Activated T-helper 1 cell treated with anti-CD3 and anti-CD28 coated beads, Interleukin-12 subunit alpha, Interleukin-12 subunit beta, Interleukin-2, Interleukin-4 antibody, amounts not matched to agents 30 ng/mL and 10 ng/mL and 1 ng/mL, durations not matched to agents 14 hours and 24 hours and 36 hours (primary cell): ENCODE results near the gene ELOVL5. TPM values are rescaled to one million over a fixed set of nuclear protein-coding genes. Genes with fewer than 3 reads are reported as not detected.
"Not testable (repeated sequence)": the region's sequence is repeated elsewhere in the genome, so short reads cannot be mapped to it uniquely, and the experiment has no call there.

ENCODE experiments used
- DNase-seq: peaks from one replicate; pipeline ENCODE4 v3.0.0; 2021; ENCODE audit warnings: low spot score
- H3K27ac Mint-ChIP-seq: one replicate; pipeline ENCODE4 v1.8.0; 2021; ENCODE audit warnings: mild to moderate bottlenecking, mixed read lengths
- H3K27me3 Mint-ChIP-seq: one replicate; pipeline ENCODE4 v1.8.0; 2022; ENCODE audit warnings: mild to moderate bottlenecking, moderate library complexity, mixed read lengths; ENCODE audit not compliant: insufficient read depth
- H3K36me3 Mint-ChIP-seq: one replicate; pipeline ENCODE4 v1.8.0; 2021; ENCODE audit warnings: low read depth, mixed read lengths
- H3K4me1 Mint-ChIP-seq: one replicate; pipeline ENCODE4 v1.8.0; 2021; ENCODE audit warnings: low read depth, mixed read lengths
- H3K4me3 Mint-ChIP-seq: one replicate; pipeline ENCODE4 v1.8.0; 2021; ENCODE audit warnings: mild to moderate bottlenecking, moderate library complexity, mixed read lengths
- H3K9me3 Mint-ChIP-seq: one replicate; pipeline ENCODE4 v1.8.0; 2021; ENCODE audit warnings: mixed read lengths
- intact Hi-C: fragments of 100-400 bp; cut with micrococcal nuclease; formaldehyde crosslinking; loops from one replicate; pipeline ENCODE4 v1.15.1; 2024
- total RNA-seq: library from RNA; stranded (reverse); gene quantifications from 2 replicates; pipeline ENCODE4 v1.2.3, GENCODE V29; 2022

Gene ELOVL5
- total RNA-seq, result 121 and 131 TPM in 2 replicates

DNA sequence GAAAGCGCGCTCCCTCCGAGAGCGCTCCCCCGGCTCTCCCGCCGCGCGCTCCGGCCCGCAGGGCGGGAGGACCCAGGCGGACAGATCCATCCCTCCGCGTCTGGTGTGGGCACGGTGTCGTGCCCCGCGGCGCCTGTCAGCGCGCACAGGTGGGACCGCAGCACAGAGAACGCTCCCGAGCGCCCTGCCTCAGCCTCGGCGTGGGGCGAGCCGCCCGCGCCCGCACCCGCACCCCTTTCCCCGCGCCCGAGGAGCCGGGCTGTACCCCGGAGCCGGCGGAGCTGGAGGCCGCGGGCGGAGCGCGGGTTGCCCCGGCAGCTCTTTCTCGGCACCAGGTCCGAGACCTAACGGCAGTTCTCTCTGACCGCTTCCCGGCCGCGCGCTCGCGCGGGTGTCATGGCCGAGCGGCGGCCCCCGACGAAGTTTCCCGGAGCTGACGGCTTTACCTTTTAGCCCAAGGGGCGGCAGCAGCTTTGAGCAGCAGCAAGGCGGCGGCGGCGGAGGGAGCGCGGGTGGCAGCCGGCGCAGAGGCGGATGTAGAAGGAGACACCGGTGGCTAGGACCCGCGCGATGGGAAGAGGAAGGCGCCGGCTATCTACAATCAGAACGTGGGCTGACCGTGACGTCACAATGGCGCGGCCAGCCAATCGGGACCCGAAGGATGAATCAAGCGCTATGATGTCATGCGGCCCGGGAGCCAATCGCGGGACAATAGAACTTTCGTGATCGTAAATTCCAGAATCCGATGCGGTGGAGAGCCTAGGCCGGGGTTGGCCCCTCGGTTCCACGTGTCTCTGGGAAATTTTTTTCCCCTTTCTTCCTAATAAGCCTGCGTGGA lies at the start of gene ELOVL5:
TSS of gene ELOVL5 (minus strand) at position 580 of the 838 bp plus-strand sequence. CDS start 53,251 bp downstream, outside the sequence.
- Mint-ChIP-seq H3K9me3 (no peaks in the 10 kb centered on the region), H3K27me3 (peaks cover 8% of the 10 kb centered on the region), H3K4me3 (peak within 1 kb of the TSS; percentile 96), H3K27ac (peak within 1 kb of the TSS; percentile 93), H3K36me3 (peaks cover 24% of the 10 kb centered on the region), H3K4me1 (peaks cover 48% of the 10 kb centered on the region)
- peak; percentile 94 for DNase-seq
- intact Hi-C loops, result loop anchor here (1.0 to 5.0 kb wide), 10 partner anchors 11 to 199 kb away; partner anchors contain the start of gene GCLC

DNA sequence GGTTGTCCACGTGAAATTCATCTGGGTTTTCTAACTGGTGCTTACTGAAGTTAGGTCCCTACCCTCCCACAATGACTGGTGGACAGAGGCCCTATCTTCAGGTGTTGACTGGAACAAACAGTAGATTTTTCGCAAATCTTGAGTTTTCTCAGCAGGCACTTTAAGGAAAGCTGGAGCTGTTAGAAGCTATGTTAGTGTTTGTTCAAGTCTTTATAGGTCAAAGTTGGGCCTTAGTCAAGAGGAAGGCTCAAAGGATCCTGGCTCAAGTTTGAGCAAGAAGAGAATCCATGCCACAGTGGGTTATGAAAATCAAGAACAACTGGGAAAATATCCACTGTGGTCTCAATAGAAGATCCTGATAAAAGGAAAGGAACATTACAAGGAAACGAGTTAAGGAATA lies 48.5 kb upstream of the ELOVL5 start:
- H3K27me3 Mint-ChIP-seq, result peaks cover 3% of the 10 kb centered on the region
- no peak overlapping the region for H3K27ac Mint-ChIP-seq
- H3K4me1 Mint-ChIP-seq, result no peaks in the 10 kb centered on the region
- no peak overlapping the region for H3K4me3 Mint-ChIP-seq
- no peaks in the 10 kb centered on the region for H3K9me3 Mint-ChIP-seq
- DNase-seq, result no peak
- H3K36me3 Mint-ChIP-seq, result no peaks in the 10 kb centered on the region
- intact Hi-C loops, result no loop called here

DNA sequence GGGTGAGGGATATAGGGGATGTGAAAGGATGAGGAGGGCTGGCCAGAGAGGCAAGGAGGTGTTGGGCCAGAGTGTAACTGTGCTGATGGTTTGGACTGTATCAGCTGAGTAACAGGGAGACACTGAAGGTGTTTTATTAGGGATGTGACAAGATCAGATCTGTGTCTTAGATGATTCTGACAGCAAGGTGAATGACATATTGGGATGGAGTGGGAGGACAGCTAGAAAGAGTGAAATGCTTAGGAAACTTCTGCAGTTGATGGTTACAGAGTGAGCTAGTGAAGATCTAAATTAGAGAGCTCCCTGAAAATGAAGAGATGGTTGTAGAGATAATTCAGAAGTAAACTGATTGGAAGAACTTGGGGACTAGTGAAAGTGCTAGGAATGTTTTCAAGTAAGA lies 47.2 kb upstream of the ELOVL5 start:
- Mint-ChIP-seq H3K4me3 (no peak overlapping the region), H3K36me3 (no peaks in the 10 kb centered on the region), H3K9me3 (no peaks in the 10 kb centered on the region), H3K27ac (no peak overlapping the region), H3K27me3 (peaks cover 3% of the 10 kb centered on the region), H3K4me1 (no peaks in the 10 kb centered on the region)
- no peak for DNase-seq
- intact Hi-C loops, result no loop called here

GRCh38 chr6:53394704-53395103 lies 46.0 kb upstream of the ELOVL5 start:
- H3K27ac Mint-ChIP-seq, result no peak overlapping the region
- intact Hi-C loops, result no loop called here
- H3K4me3 Mint-ChIP-seq, result no peak overlapping the region
- H3K36me3 Mint-ChIP-seq, result no peaks in the 10 kb centered on the region
- H3K9me3 Mint-ChIP-seq, result no peaks in the 10 kb centered on the region
- H3K27me3 Mint-ChIP-seq, result peaks cover 3% of the 10 kb centered on the region
- no peaks in the 10 kb centered on the region for H3K4me1 Mint-ChIP-seq
- no peak for DNase-seq

- Mint-ChIP-seq H3K9me3 (peaks cover 8% of the 10 kb centered on the region), H3K36me3 (no peaks in the 10 kb centered on the region), H3K4me3 (no peak overlapping the region), H3K4me1 (no peaks in the 10 kb centered on the region), H3K27ac (no peak overlapping the region), H3K27me3 (peaks cover 17% of the 10 kb centered on the region)
- no peak for DNase-seq
- intact Hi-C loops, result no loop called here
These were observed 42.4 kb upstream of the ELOVL5 start for GRCh38 chr6:53391170-53391569.

GRCh38 chr6:53390010-53390409 lies 41.3 kb upstream of the ELOVL5 start:
- peaks cover 20% of the 10 kb centered on the region for H3K27me3 Mint-ChIP-seq
- intact Hi-C loops, result no loop called here
- H3K4me3 Mint-ChIP-seq, result no peak overlapping the region
- H3K36me3 Mint-ChIP-seq, result no peaks in the 10 kb centered on the region
- no peaks in the 10 kb centered on the region for H3K4me1 Mint-ChIP-seq
- DNase-seq, result no peak
- peaks cover 8% of the 10 kb centered on the region for H3K9me3 Mint-ChIP-seq
- H3K27ac Mint-ChIP-seq, result no peak overlapping the region

DNA sequence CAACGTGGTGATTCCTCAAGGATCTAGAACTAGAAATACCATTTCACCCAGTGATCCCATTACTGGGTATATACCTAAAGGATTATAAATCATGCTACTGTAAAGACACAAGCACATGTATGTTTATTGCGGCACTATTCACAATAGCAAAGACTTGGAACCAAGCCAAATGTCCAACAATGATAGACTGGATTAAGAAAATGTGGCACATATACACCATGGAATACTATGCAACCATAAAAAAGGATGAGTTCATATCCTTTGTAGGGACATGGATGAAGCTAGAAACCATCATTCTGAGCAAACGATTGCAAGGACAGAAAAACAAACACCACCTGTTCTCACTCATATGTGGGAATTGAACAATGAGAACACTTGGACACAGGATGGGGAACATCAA lies 39.9 kb upstream of the ELOVL5 start:
- peaks cover 26% of the 10 kb centered on the region for H3K27me3 Mint-ChIP-seq
- H3K36me3 Mint-ChIP-seq, H3K4me1 Mint-ChIP-seq, H3K27ac Mint-ChIP-seq, DNase-seq, H3K9me3 Mint-ChIP-seq, H3K4me3 Mint-ChIP-seq, intact Hi-C loops: not testable (repeated sequence)

DNA sequence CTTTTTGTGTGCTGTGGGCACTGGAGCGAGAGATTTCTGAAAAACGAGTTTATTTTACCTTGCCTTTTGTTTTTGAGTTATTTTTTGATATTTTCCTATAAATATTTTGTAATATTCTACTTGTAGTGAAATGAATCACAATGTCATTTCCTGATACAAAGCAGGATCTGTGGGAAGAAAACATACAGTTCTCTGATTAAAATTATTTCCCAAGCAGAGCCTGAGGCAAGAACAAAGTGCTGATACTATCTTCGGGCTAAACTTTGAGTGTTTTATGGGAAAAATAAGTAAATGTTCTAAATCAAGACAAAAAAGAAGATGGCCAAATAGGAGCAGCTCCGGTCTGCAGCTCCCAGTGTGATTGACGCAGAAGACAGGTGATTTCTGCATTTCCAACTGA lies 33.7 kb upstream of the ELOVL5 start:
- Mint-ChIP-seq H3K9me3 (peaks cover 7% of the 10 kb centered on the region), H3K4me1 (no peaks in the 10 kb centered on the region), H3K4me3 (no peak overlapping the region), H3K27me3 (peaks cover 31% of the 10 kb centered on the region), H3K27ac (no peak overlapping the region), H3K36me3 (no peaks in the 10 kb centered on the region)
- DNase-seq, result no peak
- intact Hi-C loops, result no loop called here

DNA sequence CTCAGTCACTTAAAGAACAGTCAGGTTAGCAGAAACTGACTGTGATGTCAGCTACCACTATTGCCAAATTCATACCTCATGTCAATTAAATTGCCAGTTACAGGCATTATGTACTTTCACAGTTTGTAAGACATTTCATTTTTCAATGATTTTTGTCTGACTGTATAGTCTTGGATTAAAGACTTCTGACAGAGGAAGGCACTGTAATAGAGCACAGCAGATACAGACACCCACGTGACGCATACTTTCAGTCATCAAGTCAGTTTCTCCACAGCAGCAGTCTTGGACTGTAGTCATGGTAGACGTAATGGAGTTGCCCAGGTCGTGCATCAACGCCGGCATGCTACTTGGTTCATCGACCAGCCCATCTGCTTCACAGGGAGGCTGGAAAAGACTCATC lies 29.5 kb upstream of the ELOVL5 start:
- H3K9me3 Mint-ChIP-seq, result no peaks in the 10 kb centered on the region
- H3K27me3 Mint-ChIP-seq, result peaks cover 36% of the 10 kb centered on the region
- no peaks in the 10 kb centered on the region for H3K4me1 Mint-ChIP-seq
- intact Hi-C loops, result no loop called here
- no peak overlapping the region for H3K4me3 Mint-ChIP-seq
- DNase-seq, result no peak
- no peaks in the 10 kb centered on the region for H3K36me3 Mint-ChIP-seq
- no peak overlapping the region for H3K27ac Mint-ChIP-seq

DNA sequence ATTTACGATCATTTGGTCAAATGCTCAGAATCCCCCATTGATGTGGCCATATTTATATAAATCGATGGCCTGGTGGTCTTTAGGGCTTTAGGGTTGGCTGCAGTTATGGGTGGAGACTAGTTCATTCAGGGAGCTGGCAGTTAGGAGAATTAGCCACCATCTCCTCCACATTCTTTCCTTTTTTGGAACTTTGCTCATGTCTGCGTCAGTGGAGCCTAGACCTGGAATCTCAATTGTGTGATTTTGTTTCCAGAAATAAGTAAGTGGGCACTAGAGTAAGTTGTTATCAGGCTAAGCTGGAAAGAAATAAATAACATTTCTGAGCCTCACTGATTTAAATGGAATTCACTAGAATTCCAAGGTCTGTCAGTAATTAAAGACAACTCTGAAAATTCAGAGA lies 29.0 kb upstream of the ELOVL5 start:
- intact Hi-C loops, result no loop called here

GRCh38 chr6:53377289-53377688 lies 28.5 kb upstream of the ELOVL5 start:
- Mint-ChIP-seq H3K4me1 (no peaks in the 10 kb centered on the region), H3K27ac (no peak overlapping the region), H3K36me3 (no peaks in the 10 kb centered on the region), H3K27me3 (peaks cover 40% of the 10 kb centered on the region), H3K4me3 (no peak overlapping the region), H3K9me3 (no peaks in the 10 kb centered on the region)
- no peak for DNase-seq
- intact Hi-C loops, result no loop called here

More for the DNA sequence above, 29.0 kb upstream of the ELOVL5 start:
- Mint-ChIP-seq H3K4me1 (no peaks in the 10 kb centered on the region), H3K9me3 (no peaks in the 10 kb centered on the region), H3K27me3 (peaks cover 36% of the 10 kb centered on the region), H3K36me3 (no peaks in the 10 kb centered on the region), H3K27ac (no peak overlapping the region), H3K4me3 (no peak overlapping the region)
- no peak for DNase-seq

DNA sequence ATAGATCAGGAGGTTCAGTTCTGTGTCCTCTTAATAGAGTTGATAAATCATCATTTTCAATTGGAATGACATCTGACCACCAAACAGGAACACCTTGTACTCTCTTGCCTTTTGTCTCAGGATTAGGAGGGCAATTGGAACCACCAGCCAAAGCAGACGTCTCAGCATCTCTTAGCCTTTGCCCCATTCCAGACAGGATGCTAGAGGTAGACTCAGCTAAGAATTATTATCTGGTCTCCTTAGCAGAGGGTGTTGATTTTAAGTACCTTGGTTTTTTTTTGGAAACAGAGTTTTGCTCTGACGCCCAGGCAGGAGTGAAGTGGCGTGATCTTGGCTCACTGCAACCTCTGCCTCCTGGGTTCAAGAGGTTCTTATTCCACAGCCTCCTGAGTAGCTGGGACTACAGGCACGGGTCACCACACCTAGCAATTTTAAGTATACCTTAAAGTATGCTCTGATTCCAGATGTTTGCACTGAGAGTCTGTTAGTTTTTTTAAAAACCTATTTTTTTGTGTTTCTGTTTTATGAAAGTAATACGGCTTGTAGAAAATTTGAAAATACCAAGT lies 28.0 kb upstream of the ELOVL5 start:
- H3K9me3 Mint-ChIP-seq, result no peaks in the 10 kb centered on the region

DNA sequence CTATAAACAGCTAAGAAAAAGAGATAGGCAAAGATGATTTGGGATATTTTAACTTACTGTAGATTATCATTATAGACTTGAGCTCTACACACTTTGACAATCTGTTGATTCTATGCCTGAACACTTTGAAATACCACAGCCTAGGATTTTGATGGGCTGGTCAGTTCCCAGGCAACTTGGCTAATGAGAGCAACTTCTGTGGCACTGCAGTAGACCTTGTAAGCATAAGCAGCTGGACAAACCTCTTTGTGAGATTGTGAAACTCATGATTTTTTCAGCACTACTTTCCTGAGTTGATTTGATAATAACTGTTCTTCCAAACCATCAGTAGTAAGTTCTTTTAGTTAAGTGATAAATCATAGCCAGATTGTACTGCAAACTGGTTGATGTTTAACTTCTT lies 27.1 kb upstream of the ELOVL5 start:
- intact Hi-C loops, result no loop called here
- no peaks in the 10 kb centered on the region for H3K4me1 Mint-ChIP-seq
- DNase-seq, result no peak
- H3K36me3 Mint-ChIP-seq, result no peaks in the 10 kb centered on the region
- no peaks in the 10 kb centered on the region for H3K9me3 Mint-ChIP-seq
- peaks cover 34% of the 10 kb centered on the region for H3K27me3 Mint-ChIP-seq
- no peak overlapping the region for H3K27ac Mint-ChIP-seq
- no peak overlapping the region for H3K4me3 Mint-ChIP-seq

More for the DNA sequence above, 28.0 kb upstream of the ELOVL5 start:
- Mint-ChIP-seq H3K27me3 (peaks cover 37% of the 10 kb centered on the region), H3K36me3 (no peaks in the 10 kb centered on the region), H3K4me1 (no peaks in the 10 kb centered on the region), H3K4me3 (no peak overlapping the region), H3K27ac (no peak overlapping the region)
- DNase-seq, result no peak
- intact Hi-C loops, result no loop called here
